Activated naive CD8-positive, alpha-beta T cell treated with anti-CD3 and anti-CD28 coated beads, Interleukin-2, amount 10 ng/mL, durations not matched to agents 7 days and 5 days (primary cell): Measurements from ENCODE around the gene EEF1AKMT2. TPM values are rescaled to one million over a fixed set of nuclear protein-coding genes. Genes with fewer than 3 reads are reported as not detected.
"Not testable (repeated sequence)": the region's sequence is repeated elsewhere in the genome, so short reads cannot be mapped to it uniquely, and the experiment has no call there.

Source experiments
- ATAC-seq: fragments of 150-1000 bp; cut with Tn5 transposase; one replicate; pipeline ENCODE4 v1.10.0; 2021; ENCODE audit warnings: low read depth, moderate library complexity
- POLR2A ChIA-PET: fragments of 350-600 bp; sonication (Branson Sonifier 250); formaldehyde crosslinking; loops from one replicate; lab custom pipeline; 2021; ENCODE audit warnings: antibody characterized with exemption; lab: Charles Lee
- DNase-seq: peaks from one replicate; pipeline ENCODE4 v3.0.0; 2021
- H3K27ac Mint-ChIP-seq: one replicate; pipeline ENCODE4 v1.8.0; 2022; ENCODE audit warnings: mild to moderate bottlenecking, mixed read lengths
- H3K27me3 Mint-ChIP-seq: one replicate; pipeline ENCODE4 v1.8.0; 2022; ENCODE audit warnings: mild to moderate bottlenecking, moderate library complexity, mixed read lengths
- H3K36me3 Mint-ChIP-seq: one replicate; pipeline ENCODE4 v1.8.0; 2021; ENCODE audit warnings: mild to moderate bottlenecking, mixed read lengths
- H3K4me1 Mint-ChIP-seq: one replicate; pipeline ENCODE4 v1.8.0; 2021; ENCODE audit warnings: mixed read lengths
- H3K4me3 Mint-ChIP-seq: one replicate; pipeline ENCODE4 v1.8.0; 2022; ENCODE audit warnings: mild to moderate bottlenecking, moderate library complexity, mixed read lengths
- H3K9me3 Mint-ChIP-seq: one replicate; pipeline ENCODE4 v1.8.0; 2021; ENCODE audit warnings: mixed read lengths
- total RNA-seq, 2 experiments: library from RNA; stranded (reverse); gene quantifications; one replicate each; pipeline ENCODE4 v1.2.3, GENCODE V29; 2021

Gene EEF1AKMT2
- total RNA-seq, 2 experiments from 2014 or later, result 22.0 to 22.8 TPM

DNA sequence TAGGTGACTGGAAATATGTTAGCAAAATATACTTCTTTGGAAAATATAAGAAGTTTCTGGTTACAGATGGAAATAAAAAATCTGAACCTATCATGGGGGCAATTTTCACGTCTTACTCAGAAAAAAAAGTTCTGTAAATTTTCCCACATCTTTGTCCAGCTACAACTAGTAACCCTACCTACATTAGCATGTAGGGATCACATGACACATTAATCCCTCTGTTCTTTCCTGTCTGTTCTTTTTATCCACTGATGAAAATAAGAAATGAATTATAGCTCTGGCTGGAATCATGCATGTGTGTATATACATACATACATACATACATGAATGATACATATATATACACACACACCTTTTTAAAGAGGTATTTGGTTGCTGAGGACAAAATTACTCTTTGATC is 43.9 kb downstream of the EEF1AKMT2 start:
- POLR2A ChIA-PET, result interaction anchor here (1.9 to 2.5 kb wide), 2 partner anchors 45 to 54 kb away, joined by 6 to 13 read pairs; partner anchors contain the start of genes ABRAXAS2 and EEF1AKMT2

DNA sequence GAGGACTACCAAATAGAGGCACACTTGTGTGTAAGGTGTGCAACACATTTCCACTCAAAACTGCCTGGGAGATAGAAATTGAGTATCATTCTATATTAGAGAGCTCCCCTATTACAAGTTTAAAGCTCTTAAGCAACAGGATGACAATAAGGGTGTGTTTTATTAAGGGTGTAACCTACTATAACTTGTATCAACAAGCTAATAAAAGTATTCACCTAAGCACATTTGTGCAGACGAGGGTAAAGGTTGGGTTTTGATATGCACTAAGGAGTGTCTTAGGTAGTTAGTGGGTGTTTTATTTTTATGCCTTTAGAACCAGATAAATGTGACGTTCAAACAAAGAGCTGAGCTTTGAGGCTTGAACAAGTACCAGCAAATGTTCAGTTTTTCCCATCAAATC is 44.7 kb downstream of the EEF1AKMT2 start:
- Mint-ChIP-seq H3K4me1 (peaks cover 21% of the 10 kb centered on the region), H3K27me3 (peaks cover 7% of the 10 kb centered on the region), H3K4me3 (no peak overlapping the region), H3K36me3 (peaks cover 7% of the 10 kb centered on the region), H3K27ac (no peak overlapping the region), H3K9me3 (no peaks in the 10 kb centered on the region)
- DNase-seq, result no peak
- no peak for ATAC-seq
- POLR2A ChIA-PET, result no interaction called here

More for the DNA sequence above, 43.9 kb downstream of the EEF1AKMT2 start:
- no peak for ATAC-seq
- Mint-ChIP-seq H3K27me3 (peaks cover 2% of the 10 kb centered on the region), H3K4me3 (no peak overlapping the region), H3K27ac (no peak overlapping the region), H3K9me3 (no peaks in the 10 kb centered on the region), H3K4me1 (peaks cover 18% of the 10 kb centered on the region), H3K36me3 (peaks cover 7% of the 10 kb centered on the region)
- DNase-seq, result no peak

DNA sequence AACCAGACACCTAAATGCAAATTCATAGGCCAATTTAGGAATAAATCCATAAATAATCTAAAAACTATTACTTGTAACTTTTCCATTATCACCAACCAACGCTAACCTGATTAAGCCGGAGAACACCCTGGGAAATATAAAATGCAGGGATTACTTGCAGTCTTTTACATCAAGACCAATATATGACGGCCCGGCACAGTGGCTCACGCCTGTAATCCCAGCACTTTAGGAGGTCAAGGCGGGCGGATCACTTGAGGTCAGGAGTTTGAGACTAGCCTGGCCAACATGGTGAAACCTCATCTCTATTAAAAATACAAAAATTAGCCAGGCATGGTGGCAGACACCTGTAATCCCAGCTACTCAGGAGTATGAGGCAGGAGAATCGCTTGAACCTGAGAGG is 45.2 kb downstream of the EEF1AKMT2 start:
- ATAC-seq, H3K9me3 Mint-ChIP-seq, H3K4me3 Mint-ChIP-seq, H3K27ac Mint-ChIP-seq, H3K36me3 Mint-ChIP-seq, H3K27me3 Mint-ChIP-seq, DNase-seq: not testable (repeated sequence)
- POLR2A ChIA-PET, result interaction anchor here (1.4 to 1.5 kb wide), 3 partner anchors 27 to 170 kb away, joined by 3 to 5 read pairs (median 4); partner anchors contain the start of gene EEF1AKMT2
- peaks cover 23% of the 10 kb centered on the region for H3K4me1 Mint-ChIP-seq

DNA sequence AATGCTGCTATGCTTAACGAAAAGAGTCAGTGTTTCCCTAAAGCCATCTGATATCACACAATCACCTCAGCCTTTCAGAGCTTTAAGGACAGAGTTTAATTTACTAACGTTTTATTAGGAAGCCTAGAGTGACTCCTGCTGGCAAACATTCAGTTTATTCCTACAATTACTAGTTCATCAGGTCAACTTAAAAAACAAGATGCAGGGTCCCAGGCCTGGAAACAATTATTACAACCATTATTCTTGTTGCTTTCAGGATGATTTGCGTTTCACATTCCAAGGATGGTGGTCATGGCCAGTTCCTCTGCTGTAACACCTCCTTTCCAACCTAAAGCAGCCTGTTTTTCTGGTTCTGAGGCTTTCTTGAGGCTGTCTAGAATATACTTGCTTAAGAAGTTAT is 46.0 kb downstream of the EEF1AKMT2 start:
- no peak for ATAC-seq
- H3K4me3 Mint-ChIP-seq, result no peak overlapping the region
- peaks cover 5% of the 10 kb centered on the region for H3K36me3 Mint-ChIP-seq
- H3K27ac Mint-ChIP-seq, result no peak overlapping the region
- H3K27me3 Mint-ChIP-seq, result peaks cover 7% of the 10 kb centered on the region
- H3K9me3 Mint-ChIP-seq, result no peaks in the 10 kb centered on the region
- no peak for DNase-seq
- peaks cover 29% of the 10 kb centered on the region for H3K4me1 Mint-ChIP-seq
- POLR2A ChIA-PET, result interaction anchor here (1.2 to 1.5 kb wide), 4 partner anchors 11 to 171 kb away, joined by 3 to 5 read pairs (median 4); partner anchors contain the start of gene EEF1AKMT2

DNA sequence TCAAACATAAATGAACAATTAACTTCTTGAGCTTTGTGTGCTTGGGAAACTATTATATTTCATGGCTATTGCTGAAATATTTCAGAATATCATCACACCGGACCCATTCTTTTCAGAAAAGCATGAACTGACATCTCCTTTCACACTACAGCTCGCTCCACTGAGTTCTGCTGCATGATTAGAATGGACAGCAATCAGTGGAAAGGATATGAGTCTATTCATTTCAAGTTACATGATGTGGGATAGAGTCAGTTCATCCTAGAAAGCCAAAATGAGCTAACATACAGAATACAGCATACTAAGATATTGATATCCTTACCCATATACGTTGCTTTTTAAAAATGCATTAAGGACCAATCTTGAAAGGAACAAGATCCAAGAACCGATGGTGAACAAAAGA is 46.4 kb downstream of the EEF1AKMT2 start:
- Mint-ChIP-seq H3K27me3 (peaks cover 7% of the 10 kb centered on the region), H3K9me3 (no peaks in the 10 kb centered on the region), H3K27ac (peak overlapping the region; percentile 24), H3K4me3 (peak overlapping the region; percentile 72), H3K4me1 (peaks cover 30% of the 10 kb centered on the region), H3K36me3 (peaks cover 5% of the 10 kb centered on the region)
- POLR2A ChIA-PET, result interaction anchor here (1.2 to 1.5 kb wide), 4 partner anchors 11 to 171 kb away, joined by 3 to 5 read pairs (median 4); partner anchors contain the start of gene EEF1AKMT2
- ATAC-seq (no peak), DNase-seq (no peak)

DNA sequence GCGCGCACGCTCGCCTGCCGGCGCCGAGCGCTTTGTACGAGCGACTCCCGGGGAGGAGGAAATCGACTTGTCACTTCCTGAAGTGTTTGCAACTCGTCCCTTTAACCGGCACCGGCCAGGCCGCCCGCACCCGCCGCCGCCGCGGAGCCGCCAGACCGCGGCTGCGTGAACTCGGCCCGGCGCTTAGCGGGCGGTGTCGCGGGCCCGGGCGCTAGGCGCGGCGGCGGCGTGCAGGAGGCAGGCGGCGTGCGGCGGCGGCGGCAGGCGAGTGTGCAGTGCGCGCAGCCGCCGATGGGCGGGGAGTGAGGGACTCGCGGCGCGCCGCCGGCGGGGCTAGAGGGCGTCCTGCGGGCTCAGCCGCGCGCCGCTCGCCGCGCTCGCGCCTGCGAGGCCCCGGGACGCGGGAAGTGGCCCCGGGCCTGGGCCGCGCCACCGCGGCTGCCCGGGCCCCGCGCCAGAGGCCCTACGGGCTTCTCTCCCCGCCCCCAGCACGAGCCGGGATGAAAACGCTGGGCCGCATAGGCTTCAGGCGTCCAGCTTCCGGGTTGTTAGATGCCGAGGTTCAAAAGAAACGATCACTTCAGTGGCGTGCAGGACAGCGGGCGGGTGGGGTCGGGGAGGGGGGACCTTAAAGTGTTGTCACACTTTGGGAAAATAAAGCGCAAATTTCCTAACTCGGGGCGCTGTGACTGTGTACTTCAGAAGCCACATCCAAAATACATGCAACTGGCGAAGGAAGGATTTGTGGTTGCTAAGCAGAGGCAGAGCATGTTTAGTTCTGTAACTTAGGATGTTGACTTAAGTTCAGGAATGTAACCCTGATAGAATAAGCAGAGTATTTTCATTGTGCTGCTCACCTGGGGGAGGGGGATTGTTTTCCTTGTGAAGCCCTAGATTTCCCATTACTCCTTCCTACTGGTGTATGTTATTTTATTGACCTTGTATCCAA is 47.3 kb downstream of the EEF1AKMT2 start, which contains the start of gene FAM53B:
FAM53B (minus strand) TSS at position 277 of the 949 bp plus-strand sequence. CDS start 37,665 bp downstream, outside the sequence.
- H3K4me3 Mint-ChIP-seq, result peak within 1 kb of the TSS; percentile 96
- H3K36me3 Mint-ChIP-seq, result peaks cover 8% of the 10 kb centered on the region
- H3K27ac Mint-ChIP-seq, result peak within 1 kb of the TSS; percentile 82
- peaks cover 13% of the 10 kb centered on the region for H3K27me3 Mint-ChIP-seq
- POLR2A ChIA-PET, result interaction anchor here (1.2 kb wide), 1 partner anchor 10 kb away, joined by 3 read pairs; no protein-coding TSS in a partner anchor
- DNase-seq (peak; percentile 90), ATAC-seq (peak; percentile 82)
- H3K4me1 Mint-ChIP-seq, result peaks cover 33% of the 10 kb centered on the region
- H3K9me3 Mint-ChIP-seq, result no peaks in the 10 kb centered on the region

DNA sequence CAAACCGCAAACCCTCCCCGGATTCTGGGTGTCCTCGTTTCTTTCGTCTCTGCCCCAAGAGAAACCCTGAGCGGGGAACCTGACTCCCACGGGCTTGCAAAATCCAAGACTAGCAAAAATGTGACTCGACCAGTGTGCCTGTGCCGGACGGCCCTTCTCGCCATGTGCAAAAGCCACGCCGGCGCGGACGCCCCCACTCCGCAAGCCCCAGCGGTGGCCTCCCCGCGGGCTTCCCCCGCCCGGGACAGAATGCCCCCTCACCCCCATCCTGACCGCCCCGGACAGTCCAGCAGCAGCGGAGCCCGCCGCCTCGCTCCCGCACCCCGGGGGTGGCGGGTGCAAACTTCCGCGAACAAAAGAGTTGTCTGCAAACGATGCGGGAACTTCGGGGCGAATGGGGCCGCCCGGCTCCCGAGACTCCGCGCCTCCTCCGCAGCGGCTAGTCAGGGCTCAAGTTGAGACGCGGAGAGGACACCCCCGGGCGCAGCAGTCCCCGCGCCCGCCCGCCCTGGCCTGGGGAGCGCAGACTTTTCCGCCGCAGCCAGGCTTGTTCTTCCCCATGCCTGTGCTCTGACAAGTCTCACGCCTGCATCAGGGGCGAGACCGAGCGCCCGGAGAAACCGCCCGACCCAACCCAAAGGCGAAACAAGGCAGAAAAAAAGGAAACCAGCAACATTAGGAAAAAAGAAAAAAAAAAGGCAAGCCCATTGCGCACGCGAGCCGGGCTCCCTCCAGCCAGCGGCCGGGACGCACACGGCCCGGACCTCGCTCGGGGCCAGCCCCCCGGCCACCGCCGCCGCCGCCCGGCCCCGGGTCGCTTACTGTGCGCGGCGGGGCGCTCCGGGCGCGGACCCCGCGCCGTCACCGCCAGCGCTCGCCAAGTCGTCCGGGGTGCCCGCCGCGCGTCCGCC is 48.2 kb downstream of the EEF1AKMT2 start:
- H3K27ac Mint-ChIP-seq, result peak overlapping the region; percentile 82
- H3K9me3 Mint-ChIP-seq, result no peaks in the 10 kb centered on the region
- H3K27me3 Mint-ChIP-seq, result peaks cover 16% of the 10 kb centered on the region
- peak; percentile 9 for ATAC-seq
- H3K36me3 Mint-ChIP-seq, result peaks cover 8% of the 10 kb centered on the region
- DNase-seq, result peak; percentile 56
- POLR2A ChIA-PET, result interaction anchor here (2.5 kb wide), 1 partner anchor 25 kb away, joined by 12 read pairs; no protein-coding TSS in a partner anchor
- peak overlapping the region; percentile 96 for H3K4me3 Mint-ChIP-seq
- H3K4me1 Mint-ChIP-seq, result peaks cover 32% of the 10 kb centered on the region

DNA sequence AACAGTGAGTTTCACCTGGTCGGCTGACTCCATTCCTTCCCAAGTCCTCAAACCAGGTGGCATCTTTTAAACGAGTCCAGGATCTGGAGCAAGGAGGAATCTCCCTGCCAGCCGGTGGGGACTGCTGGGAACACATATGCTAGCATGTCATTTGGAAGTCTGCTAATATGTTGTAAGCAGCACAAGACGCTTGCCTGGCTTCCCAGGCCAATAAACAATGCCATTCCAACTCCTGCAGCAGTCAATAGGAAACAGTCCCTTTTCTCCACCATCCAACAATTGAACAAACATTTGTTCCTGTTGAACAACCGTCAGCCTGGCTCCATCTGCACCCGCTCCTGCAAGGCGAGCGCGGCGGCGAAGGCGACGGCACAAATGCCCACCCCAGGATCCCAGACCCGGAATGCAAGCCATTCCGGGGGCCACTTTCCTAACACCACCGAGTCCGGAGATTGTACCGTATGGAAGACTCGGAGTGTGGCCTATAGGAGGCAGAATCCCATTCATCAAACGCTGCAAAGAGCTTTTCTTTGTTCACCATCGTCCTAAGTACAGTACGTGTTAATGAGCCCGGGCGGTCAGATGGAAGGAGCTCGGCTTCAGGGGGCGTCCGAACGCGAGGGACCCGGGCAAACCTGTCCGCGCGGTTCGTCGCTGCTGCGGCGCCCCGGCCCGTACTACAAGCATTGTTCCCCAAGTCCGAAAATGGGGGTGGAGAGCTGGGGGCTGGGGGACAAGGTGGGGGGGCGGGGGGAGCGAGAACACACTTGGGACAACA is 49.1 kb downstream of the EEF1AKMT2 start:
- peak overlapping the region; percentile 96 for H3K4me3 Mint-ChIP-seq
- no peaks in the 10 kb centered on the region for H3K9me3 Mint-ChIP-seq
- peaks cover 35% of the 10 kb centered on the region for H3K4me1 Mint-ChIP-seq
- DNase-seq, result no peak
- POLR2A ChIA-PET, result interaction anchor here (2.2 to 2.5 kb wide), 2 partner anchors 24 to 95 kb away, joined by 9 to 12 read pairs; no protein-coding TSS in a partner anchor
- H3K27me3 Mint-ChIP-seq, result peaks cover 16% of the 10 kb centered on the region
- ATAC-seq, result no peak
- H3K27ac Mint-ChIP-seq, result peak overlapping the region; percentile 71
- peaks cover 3% of the 10 kb centered on the region for H3K36me3 Mint-ChIP-seq

DNA sequence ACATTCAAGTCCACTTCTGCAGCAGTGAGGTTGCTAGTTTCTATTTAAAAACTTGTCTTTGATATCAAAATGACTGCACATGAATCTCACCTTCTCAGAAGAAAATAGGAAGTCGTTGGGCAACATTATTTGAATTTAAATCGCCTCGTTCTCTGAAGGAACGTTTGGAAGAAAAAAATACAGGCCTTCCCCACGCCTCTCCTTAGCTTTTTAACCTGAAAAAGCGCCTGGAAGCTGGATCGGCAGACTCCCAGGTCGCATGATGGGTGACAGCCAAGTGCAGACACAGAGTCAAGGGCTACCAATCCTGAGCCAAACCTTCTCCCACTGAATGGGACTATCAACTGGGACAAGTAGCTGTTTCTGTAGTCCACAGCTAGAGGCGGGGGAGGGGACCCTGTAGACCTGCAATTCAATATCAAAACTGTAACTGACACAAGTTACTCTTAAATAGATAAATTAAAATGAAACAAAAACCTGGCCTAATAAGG is 49.7 kb downstream of the EEF1AKMT2 start:
- no peak overlapping the region for H3K27ac Mint-ChIP-seq
- ATAC-seq, result no peak
- POLR2A ChIA-PET, result interaction anchor here (0.9 to 2.5 kb wide), 8 partner anchors 24 to 203 kb away, joined by 3 to 12 read pairs (median 6); no protein-coding TSS in a partner anchor

DNA sequence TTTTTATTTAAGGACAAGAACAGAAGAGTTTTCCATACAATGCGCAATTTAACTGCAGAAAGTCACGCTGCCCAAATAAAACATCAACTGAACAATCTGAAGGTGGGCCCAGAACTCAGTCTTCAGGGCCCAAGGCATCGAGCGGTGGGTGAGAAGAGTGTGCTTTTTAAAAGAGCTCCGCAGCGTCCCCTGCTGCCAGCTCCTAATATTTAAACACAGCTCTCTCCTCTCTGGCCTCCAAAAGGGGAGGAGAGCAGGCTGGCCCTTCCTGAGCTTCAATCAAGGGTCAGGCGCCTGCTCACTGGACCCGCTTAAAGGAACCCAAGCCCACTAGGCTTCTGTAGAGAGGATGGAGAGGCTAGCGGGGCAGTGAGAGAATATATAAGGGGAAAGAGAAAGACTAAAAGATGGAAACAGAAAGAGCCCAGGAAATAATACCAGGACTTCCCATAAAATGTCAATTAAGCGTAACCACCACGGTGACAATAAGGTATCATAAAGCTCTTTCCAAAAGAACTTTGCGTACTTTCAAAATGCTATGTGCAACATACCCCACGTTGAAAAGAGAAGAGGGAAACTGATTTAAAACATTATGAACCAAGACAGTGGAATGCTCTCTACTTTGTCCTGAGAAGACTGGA is 50.3 kb downstream of the EEF1AKMT2 start:
- peak overlapping the region; percentile 65 for H3K4me3 Mint-ChIP-seq
- peak overlapping the region; percentile 54 for H3K27ac Mint-ChIP-seq
- peaks cover 16% of the 10 kb centered on the region for H3K27me3 Mint-ChIP-seq
- ATAC-seq, result peak; percentile 31
- POLR2A ChIA-PET, result interaction anchor here (0.9 to 2.5 kb wide), 8 partner anchors 23 to 202 kb away, joined by 3 to 12 read pairs (median 6); no protein-coding TSS in a partner anchor
- H3K9me3 Mint-ChIP-seq, result no peaks in the 10 kb centered on the region
- peak; percentile 76 for DNase-seq
- peaks cover 40% of the 10 kb centered on the region for H3K4me1 Mint-ChIP-seq
- H3K36me3 Mint-ChIP-seq, result peaks cover 3% of the 10 kb centered on the region

More for the DNA sequence above, 49.7 kb downstream of the EEF1AKMT2 start:
- H3K4me1 Mint-ChIP-seq, result peaks cover 40% of the 10 kb centered on the region
- H3K27me3 Mint-ChIP-seq, result peaks cover 16% of the 10 kb centered on the region
- no peaks in the 10 kb centered on the region for H3K9me3 Mint-ChIP-seq
- H3K4me3 Mint-ChIP-seq, result peak overlapping the region; percentile 96
- no peak for DNase-seq
- peaks cover 3% of the 10 kb centered on the region for H3K36me3 Mint-ChIP-seq
